WTC11 (cell line): Measurements from ENCODE around the gene IGSF23. TPM values are rescaled to one million over a fixed set of nuclear protein-coding genes. Genes with fewer than 3 reads are reported as not detected.

Source experiments
- ATAC-seq: fragments of 200-7000 bp; cut with Tn5 transposase; 2 replicates; pipeline ENCODE4 v1.10.0; 2021; ENCODE audit warnings: mild to moderate bottlenecking, moderate library complexity
- CTCF ChIA-PET: fragments of 300-600 bp; sonication (Branson Sonifier 250); formaldehyde crosslinking; loops from one replicate; lab custom pipeline; 2021; ENCODE audit warnings: antibody characterized with exemption; lab: Charles Lee
- POLR2A ChIA-PET: fragments of 350-600 bp; sonication (Branson Sonifier 250); formaldehyde crosslinking; loops from one replicate; lab custom pipeline; 2021; ENCODE audit warnings: antibody characterized with exemption; lab: Charles Lee
- DNase-seq: peaks from one replicate; pipeline ENCODE4 v3.0.0; 2021; ENCODE audit warnings: low spot score
- H3K27ac Mint-ChIP-seq: 2 replicates; pipeline ENCODE4 v1.8.0; 2021; ENCODE audit warnings: mixed read lengths
- H3K27me3 Mint-ChIP-seq: 2 replicates; pipeline ENCODE4 v1.8.0; 2021; ENCODE audit warnings: low read depth, mild to moderate bottlenecking, moderate library complexity, mixed read lengths
- H3K36me3 Mint-ChIP-seq: 2 replicates; pipeline ENCODE4 v1.8.0; 2021; ENCODE audit warnings: mixed read lengths
- H3K4me1 Mint-ChIP-seq: 2 replicates; pipeline ENCODE4 v1.8.0; 2022; ENCODE audit warnings: mixed read lengths
- H3K4me3 Mint-ChIP-seq: 2 replicates; pipeline ENCODE4 v1.8.0; 2021; ENCODE audit warnings: mild to moderate bottlenecking, moderate library complexity, mixed read lengths
- H3K9me3 Mint-ChIP-seq: 2 replicates; pipeline ENCODE4 v1.8.0; 2021; ENCODE audit warnings: mixed read lengths
- ETV6 ChIP-seq: sonication (generic); formaldehyde crosslinking; IDR thresholded peaks from 2 replicates; pipeline ENCODE4 v1.8.1; 2022; ENCODE audit warnings: mild to moderate bottlenecking, missing genetic modification reagents
- GABPB1 ChIP-seq: sonication (generic); formaldehyde crosslinking; IDR thresholded peaks from 2 replicates; pipeline ENCODE4 v1.8.1; 2023; ENCODE audit warnings: mild to moderate bottlenecking, missing genetic modification reagents
- HMGA2 ChIP-seq: fragments of 250-450 bp; sonication (Bioruptor Pico); IDR thresholded peaks from 2 replicates; pipeline ENCODE4 v1.4.0; 2021; ENCODE audit warnings: mild to moderate bottlenecking, moderate library complexity
- MXD4 ChIP-seq: fragments of 250-450 bp; sonication (Bioruptor Pico); IDR thresholded peaks from 2 replicates; pipeline ENCODE4 v1.8.0; 2021; ENCODE audit warnings: mild to moderate bottlenecking, moderate library complexity, borderline replicate concordance
- SMAD4 ChIP-seq: sonication (generic); formaldehyde crosslinking; IDR thresholded peaks from 2 replicates; pipeline ENCODE4 v1.8.0; 2022; ENCODE audit warnings: mild to moderate bottlenecking, missing genetic modification reagents
- SOX15 ChIP-seq: fragments of 250-450 bp; sonication (Bioruptor Pico); IDR thresholded peaks from 2 replicates; pipeline ENCODE4 v1.9.0; 2021; ENCODE audit warnings: mild to moderate bottlenecking
- TEAD1 ChIP-seq: sonication (generic); formaldehyde crosslinking; IDR thresholded peaks from 2 replicates; pipeline ENCODE4 v1.8.0; 2022; ENCODE audit warnings: mild to moderate bottlenecking, missing genetic modification reagents
- ZNF121 ChIP-seq: sonication (generic); formaldehyde crosslinking; IDR thresholded peaks from 2 replicates; pipeline ENCODE4 v1.8.0; 2023; ENCODE audit warnings: missing genetic modification reagents
- ZNF281 ChIP-seq: sonication (generic); formaldehyde crosslinking; IDR thresholded peaks from 2 replicates; pipeline ENCODE4 v1.8.0; 2023; ENCODE audit warnings: mild to moderate bottlenecking, missing genetic modification reagents
- total RNA-seq: library from RNA; stranded (reverse); gene quantifications from 3 replicates; pipeline ENCODE4 v1.2.3, GENCODE V29; 2021
- TF ChIP-seq, protein P1 (sequence below): sonication (generic); formaldehyde crosslinking; IDR thresholded peaks from 2 replicates; pipeline ENCODE4 v1.8.1; 2022; ENCODE audit warnings: missing genetic modification reagents, borderline replicate concordance
- TF ChIP-seq, protein P2 (sequence below): fragments of 250-450 bp; sonication (Bioruptor Pico); IDR thresholded peaks from 2 replicates; pipeline ENCODE4 v1.8.0; 2021; ENCODE audit warnings: mild to moderate bottlenecking
- TF ChIP-seq, protein P3 (sequence below): sonication (generic); formaldehyde crosslinking; IDR thresholded peaks from 2 replicates; pipeline ENCODE4 v1.8.0; 2022; ENCODE audit warnings: mild to moderate bottlenecking, missing genetic modification reagents
- TF ChIP-seq, protein P4 (sequence below): fragments of 250-450 bp; sonication (Bioruptor Pico); IDR thresholded peaks from 2 replicates; pipeline ENCODE4 v1.9.0; 2021; ENCODE audit warnings: mild to moderate bottlenecking

IGSF23 gene
- total RNA-seq, 1 experiment from 2014 or later = not detected

- Mint-ChIP-seq H3K4me1 (peaks cover 13% of the 10 kb centered on the region), H3K27me3 (peaks cover 4% of the 10 kb centered on the region), H3K27ac (no peak overlapping the region), H3K36me3 (peaks cover 11% of the 10 kb centered on the region), H3K4me3 (no peak overlapping the region), H3K9me3 (no peaks in the 10 kb centered on the region; the same call in 1 of the 2 replicates)
- POLR2A ChIA-PET = no interaction called here
- CTCF ChIA-PET = interaction anchor here (1.5 to 6.5 kb wide), 2 partner anchors 93 to 106 kb away, joined by 4 to 44 read pairs; no protein-coding TSS in a partner anchor
- no peak for DNase-seq
- no peak for ATAC-seq
- TF ChIP-seq ZNF281 (CRISPR knock-in tag) (no peak), ZNF121 (CRISPR knock-in tag) (no peak), SOX15 (CRISPR knock-in tag) (no peak)
- TF ChIP-seq, protein P1, sequence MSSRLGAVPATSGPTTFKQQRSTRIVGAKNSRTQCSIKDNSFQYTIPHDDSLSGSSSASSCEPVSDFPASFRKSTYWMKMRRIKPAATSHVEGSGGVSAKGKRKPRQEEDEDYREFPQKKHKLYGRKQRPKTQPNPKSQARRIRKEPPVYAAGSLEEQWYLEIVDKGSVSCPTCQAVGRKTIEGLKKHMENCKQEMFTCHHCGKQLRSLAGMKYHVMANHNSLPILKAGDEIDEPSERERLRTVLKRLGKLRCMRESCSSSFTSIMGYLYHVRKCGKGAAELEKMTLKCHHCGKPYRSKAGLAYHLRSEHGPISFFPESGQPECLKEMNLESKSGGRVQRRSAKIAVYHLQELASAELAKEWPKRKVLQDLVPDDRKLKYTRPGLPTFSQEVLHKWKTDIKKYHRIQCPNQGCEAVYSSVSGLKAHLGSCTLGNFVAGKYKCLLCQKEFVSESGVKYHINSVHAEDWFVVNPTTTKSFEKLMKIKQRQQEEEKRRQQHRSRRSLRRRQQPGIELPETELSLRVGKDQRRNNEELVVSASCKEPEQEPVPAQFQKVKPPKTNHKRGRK (CRISPR knock-in tag) = no peak
- TF ChIP-seq, protein P2, sequence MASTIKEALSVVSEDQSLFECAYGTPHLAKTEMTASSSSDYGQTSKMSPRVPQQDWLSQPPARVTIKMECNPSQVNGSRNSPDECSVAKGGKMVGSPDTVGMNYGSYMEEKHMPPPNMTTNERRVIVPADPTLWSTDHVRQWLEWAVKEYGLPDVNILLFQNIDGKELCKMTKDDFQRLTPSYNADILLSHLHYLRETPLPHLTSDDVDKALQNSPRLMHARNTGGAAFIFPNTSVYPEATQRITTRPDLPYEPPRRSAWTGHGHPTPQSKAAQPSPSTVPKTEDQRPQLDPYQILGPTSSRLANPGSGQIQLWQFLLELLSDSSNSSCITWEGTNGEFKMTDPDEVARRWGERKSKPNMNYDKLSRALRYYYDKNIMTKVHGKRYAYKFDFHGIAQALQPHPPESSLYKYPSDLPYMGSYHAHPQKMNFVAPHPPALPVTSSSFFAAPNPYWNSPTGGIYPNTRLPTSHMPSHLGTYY (CRISPR knock-in tag) = no peak
- TF ChIP-seq, protein P3, sequence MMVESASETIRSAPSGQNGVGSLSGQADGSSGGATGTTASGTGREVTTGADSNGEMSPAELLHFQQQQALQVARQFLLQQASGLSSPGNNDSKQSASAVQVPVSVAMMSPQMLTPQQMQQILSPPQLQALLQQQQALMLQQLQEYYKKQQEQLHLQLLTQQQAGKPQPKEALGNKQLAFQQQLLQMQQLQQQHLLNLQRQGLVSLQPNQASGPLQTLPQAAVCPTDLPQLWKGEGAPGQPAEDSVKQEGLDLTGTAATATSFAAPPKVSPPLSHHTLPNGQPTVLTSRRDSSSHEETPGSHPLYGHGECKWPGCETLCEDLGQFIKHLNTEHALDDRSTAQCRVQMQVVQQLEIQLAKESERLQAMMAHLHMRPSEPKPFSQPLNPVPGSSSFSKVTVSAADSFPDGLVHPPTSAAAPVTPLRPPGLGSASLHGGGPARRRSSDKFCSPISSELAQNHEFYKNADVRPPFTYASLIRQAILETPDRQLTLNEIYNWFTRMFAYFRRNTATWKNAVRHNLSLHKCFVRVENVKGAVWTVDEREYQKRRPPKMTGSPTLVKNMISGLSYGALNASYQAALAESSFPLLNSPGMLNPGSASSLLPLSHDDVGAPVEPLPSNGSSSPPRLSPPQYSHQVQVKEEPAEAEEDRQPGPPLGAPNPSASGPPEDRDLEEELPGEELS (CRISPR knock-in tag) = no peak
Measured at GRCh38 chr19:44664976-44665375, 51.6 kb downstream of the IGSF23 start.

- Mint-ChIP-seq H3K27me3 (peaks cover 6% of the 10 kb centered on the region), H3K9me3 (peaks cover 3% of the 10 kb centered on the region), H3K36me3 (peaks cover 7% of the 10 kb centered on the region), H3K27ac (no peak overlapping the region), H3K4me1 (peaks cover 13% of the 10 kb centered on the region), H3K4me3 (no peak overlapping the region)
- POLR2A ChIA-PET = no interaction called here
- no peak for DNase-seq
- no peak; the same call in 1 of the 2 replicates for ATAC-seq
- TF ChIP-seq MXD4 (no peak), HMGA2 (CRISPR knock-in tag) (peak; percentile 46; the same call in 1 of the 2 replicates), SMAD4 (CRISPR knock-in tag) (no peak), ETV6 (CRISPR knock-in tag) (no peak), TEAD1 (CRISPR knock-in tag) (no peak)
- CTCF ChIA-PET = interaction anchor here (0.7 to 1.9 kb wide), 4 partner anchors 12 to 104 kb away, joined by 3 to 9 read pairs (median 3); no protein-coding TSS in a partner anchor
Measured at GRCh38 chr19:44666852-44667556, 53.6 kb downstream of the IGSF23 start.

- TF ChIP-seq GABPB1 (CRISPR knock-in tag) = 0 out of 2 replicates have a peak, but pooled peaks have one; percentile 26
- TF ChIP-seq, protein P4, sequence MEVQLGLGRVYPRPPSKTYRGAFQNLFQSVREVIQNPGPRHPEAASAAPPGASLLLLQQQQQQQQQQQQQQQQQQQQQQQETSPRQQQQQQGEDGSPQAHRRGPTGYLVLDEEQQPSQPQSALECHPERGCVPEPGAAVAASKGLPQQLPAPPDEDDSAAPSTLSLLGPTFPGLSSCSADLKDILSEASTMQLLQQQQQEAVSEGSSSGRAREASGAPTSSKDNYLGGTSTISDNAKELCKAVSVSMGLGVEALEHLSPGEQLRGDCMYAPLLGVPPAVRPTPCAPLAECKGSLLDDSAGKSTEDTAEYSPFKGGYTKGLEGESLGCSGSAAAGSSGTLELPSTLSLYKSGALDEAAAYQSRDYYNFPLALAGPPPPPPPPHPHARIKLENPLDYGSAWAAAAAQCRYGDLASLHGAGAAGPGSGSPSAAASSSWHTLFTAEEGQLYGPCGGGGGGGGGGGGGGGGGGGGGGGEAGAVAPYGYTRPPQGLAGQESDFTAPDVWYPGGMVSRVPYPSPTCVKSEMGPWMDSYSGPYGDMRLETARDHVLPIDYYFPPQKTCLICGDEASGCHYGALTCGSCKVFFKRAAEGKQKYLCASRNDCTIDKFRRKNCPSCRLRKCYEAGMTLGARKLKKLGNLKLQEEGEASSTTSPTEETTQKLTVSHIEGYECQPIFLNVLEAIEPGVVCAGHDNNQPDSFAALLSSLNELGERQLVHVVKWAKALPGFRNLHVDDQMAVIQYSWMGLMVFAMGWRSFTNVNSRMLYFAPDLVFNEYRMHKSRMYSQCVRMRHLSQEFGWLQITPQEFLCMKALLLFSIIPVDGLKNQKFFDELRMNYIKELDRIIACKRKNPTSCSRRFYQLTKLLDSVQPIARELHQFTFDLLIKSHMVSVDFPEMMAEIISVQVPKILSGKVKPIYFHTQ (CRISPR knock-in tag) = no peak
- no peak overlapping the region; the same call in 1 of the 2 replicates for H3K27ac Mint-ChIP-seq
Measured at GRCh38 chr19:44668985-44669764, 55.8 kb downstream of the IGSF23 start.

More at GRCh38 chr19:44668985-44669764, 55.8 kb downstream of the IGSF23 start:
- Mint-ChIP-seq H3K9me3 (peaks cover 7% of the 10 kb centered on the region), H3K4me3 (no peak overlapping the region), H3K27me3 (peaks cover 15% of the 10 kb centered on the region), H3K4me1 (peaks cover 13% of the 10 kb centered on the region), H3K36me3 (no peaks in the 10 kb centered on the region)
- DNase-seq (no peak), ATAC-seq (no peak)
- ChIA-PET POLR2A (no interaction called here), CTCF (interaction anchor here (0.7 to 1.6 kb wide), 3 partner anchors 86 to 457 kb away, joined by 3 to 5 read pairs (median 3); partner anchors contain the start of gene ZNF227)
